Measurements from ENCODE around the gene BTG1.
"Not testable (repeated sequence)": the region's sequence is repeated elsewhere in the genome, so short reads cannot be mapped to it uniquely, and the experiment has no call there.

BTG1 gene

GRCh38 chr12:92094751-92095161, 50.9 kb downstream of the BTG1 start:
- no peak for DNase-seq

- DNase-seq, result not testable (repeated sequence)
Observed at GRCh38 chr12:92094301-92094700, 51.3 kb downstream of the BTG1 start.

All from central memory CD4-positive, alpha-beta T cell (primary cell).